Panc1 (cell line): ENCODE measurements around the gene PROX1.

ENCODE experiments used
- POLR2AphosphoS5 ChIP-seq: IDR thresholded peaks from 2 replicates; pipeline ENCODE4 v1.6.1; 2012; ENCODE audit warnings: mild to moderate bottlenecking, low read depth, low read length, moderate library complexity
- TF ChIP-seq, protein P1 (sequence below): fragments of 450-650 bp; IDR thresholded peaks from 2 replicates; pipeline ENCODE4 v1.5.1; 2017; ENCODE audit warnings: mild to moderate bottlenecking

- TF ChIP-seq POLR2AphosphoS5: no peak
- TF ChIP-seq, protein P1, sequence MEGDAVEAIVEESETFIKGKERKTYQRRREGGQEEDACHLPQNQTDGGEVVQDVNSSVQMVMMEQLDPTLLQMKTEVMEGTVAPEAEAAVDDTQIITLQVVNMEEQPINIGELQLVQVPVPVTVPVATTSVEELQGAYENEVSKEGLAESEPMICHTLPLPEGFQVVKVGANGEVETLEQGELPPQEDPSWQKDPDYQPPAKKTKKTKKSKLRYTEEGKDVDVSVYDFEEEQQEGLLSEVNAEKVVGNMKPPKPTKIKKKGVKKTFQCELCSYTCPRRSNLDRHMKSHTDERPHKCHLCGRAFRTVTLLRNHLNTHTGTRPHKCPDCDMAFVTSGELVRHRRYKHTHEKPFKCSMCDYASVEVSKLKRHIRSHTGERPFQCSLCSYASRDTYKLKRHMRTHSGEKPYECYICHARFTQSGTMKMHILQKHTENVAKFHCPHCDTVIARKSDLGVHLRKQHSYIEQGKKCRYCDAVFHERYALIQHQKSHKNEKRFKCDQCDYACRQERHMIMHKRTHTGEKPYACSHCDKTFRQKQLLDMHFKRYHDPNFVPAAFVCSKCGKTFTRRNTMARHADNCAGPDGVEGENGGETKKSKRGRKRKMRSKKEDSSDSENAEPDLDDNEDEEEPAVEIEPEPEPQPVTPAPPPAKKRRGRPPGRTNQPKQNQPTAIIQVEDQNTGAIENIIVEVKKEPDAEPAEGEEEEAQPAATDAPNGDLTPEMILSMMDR: no peak
Observed at GRCh38 chr1:213989002-213989855, 1.5 kb downstream of the PROX1 start.
